Uterus (tissue), 4 donors: Measurements from ENCODE around the gene ZNF202. TPM values are rescaled to one million over a fixed set of nuclear protein-coding genes. Genes with fewer than 3 reads are reported as not detected.

Experiments
- DNase-seq, 2 donors: peaks; one replicate each; pipeline ENCODE4 v3.0.0-alpha.2; 2019 to 2020
- H3K27ac ChIP-seq, 2 donors: fragments of 200-600 bp; sonication (generic); 1 replicate in 1 of 2; 2 replicates in 1 of 2; pipeline ENCODE4 v1.5.1; 2016 to 2018
- H3K27me3 ChIP-seq, 2 donors: fragments of 200-600 bp; sonication (generic); one replicate each; pipeline ENCODE4 v1.5.1; 2018 to 2019; ENCODE audit warnings: control low read depth in 1 of 2
- H3K36me3 ChIP-seq, 2 donors: fragments of 200-600 bp; sonication (generic); one replicate each; pipeline ENCODE4 v1.5.1; 2019; ENCODE audit warnings: control low read depth in 1 of 2
- H3K4me1 ChIP-seq, 2 donors: fragments of 200-600 bp; sonication (generic); one replicate each; pipeline ENCODE4 v1.5.1; 2018 to 2019; ENCODE audit warnings: control low read depth in 1 of 2
- H3K4me3 ChIP-seq, 2 donors: fragments of 200-600 bp; sonication (generic); 1 replicate in 1 of 2; 2 replicates in 1 of 2; pipeline ENCODE4 v1.5.1; 2018 to 2019; ENCODE audit warnings: mild to moderate bottlenecking in 1 of 2
- H3K9me3 ChIP-seq, 2 donors: fragments of 200-600 bp; sonication (generic); one replicate each; pipeline ENCODE4 v1.5.1; 2019; ENCODE audit warnings: control low read depth in 1 of 2
- POLR2A ChIP-seq, 2 donors: fragments of 450-650 bp; IDR thresholded peaks; one replicate each; pipeline ENCODE4 v1.6.1; 2016; ENCODE audit warnings: antibody characterized with exemption in 2 of 2, mild to moderate bottlenecking in 1 of 2, moderate library complexity in 1 of 2
- intact Hi-C: fragments of 100-400 bp; cut with DNase I; formaldehyde crosslinking; loops from one replicate; pipeline ENCODE4 v1.15.1; 2023; ENCODE audit warnings: low total_unique reads
- total RNA-seq, 4 donors: library from RNA; depleted of rRNA in 3 of 4; stranded (reverse); fragments of >200 nt in 3 of 4; gene quantifications; one replicate each; pipeline versions ENCODE4 v1.1.0 to v1.2.4, GENCODE V29; 2014 to 2023
- TF ChIP-seq, protein P1 (sequence below), 4 experiments: fragments of 200-600 bp in 2 of 4; fragments of 450-650 bp in 2 of 4; sonication (generic) in 2 of 4; IDR thresholded peaks; one replicate each; pipeline ENCODE4 v1.5.1; 2016 to 2019; ENCODE audit warnings: antibody characterized with exemption in 4 of 4, mild to moderate bottlenecking in 2 of 4, moderate library complexity in 1 of 4
- donor health status: DM: yes; HTN: yes; CAD: no.

Gene ZNF202
- 10 to 100 TPM in 2 of 4 donors, 1 to 10 TPM in 1, under 1 TPM in 1; 0.77 to 23.3 (median 12.7) TPM for total RNA-seq

DNA sequence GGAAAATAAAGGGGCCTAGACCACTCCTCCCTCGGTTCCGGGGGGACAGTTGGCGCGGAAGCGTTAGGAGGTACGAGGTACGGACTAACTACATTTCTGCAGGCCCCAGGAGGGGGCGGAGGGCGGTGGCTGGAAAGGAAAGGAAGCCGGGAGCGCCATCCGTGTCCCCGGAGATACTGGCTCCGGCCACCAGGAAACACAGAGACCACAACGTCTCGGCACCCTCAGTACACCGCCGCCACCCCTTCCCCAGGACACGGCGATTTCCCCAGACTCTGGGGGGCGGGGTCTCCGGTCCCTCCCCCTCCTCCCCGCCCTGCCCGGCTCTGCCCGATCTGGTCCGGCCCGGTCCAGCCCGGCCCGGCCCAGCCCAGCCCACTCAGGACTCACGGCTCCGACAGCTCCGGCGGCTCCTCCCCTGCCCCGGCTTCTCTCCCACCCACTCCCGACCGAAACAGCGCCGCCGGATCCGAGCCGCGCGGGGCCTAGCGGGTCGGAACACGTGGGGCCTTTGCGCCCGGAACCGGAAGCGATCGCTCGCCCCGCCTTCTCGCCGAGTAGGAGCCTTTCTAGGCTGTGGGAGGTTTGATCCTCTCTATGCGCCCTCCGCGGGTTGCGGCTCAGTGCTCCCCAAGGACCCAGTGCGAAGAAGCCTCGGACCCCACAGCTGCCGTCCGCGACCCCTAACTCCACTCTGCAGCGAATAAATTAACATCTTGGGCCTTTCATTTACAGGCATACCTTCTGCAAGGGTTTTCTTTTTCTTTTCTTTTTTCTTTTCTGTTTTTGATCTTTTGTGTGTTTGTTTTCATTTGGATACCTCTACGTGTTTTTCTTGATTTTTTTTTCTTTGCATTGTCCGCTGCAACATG, at the start of gene ZNF202:
Gene ZNF202 (minus strand): TSS at position 502 of the 872 bp plus-strand sequence. CDS start 10,772 bp downstream, outside the sequence.
- peak; percentile 89 to 91 for DNase-seq
- H3K9me3 ChIP-seq: no peaks in the 10 kb centered on the region
- H3K4me3 ChIP-seq: peak within 1 kb of the TSS; percentile 84 to 89
- intact Hi-C loops: no loop called here
- H3K27me3 ChIP-seq: no peaks in the 10 kb centered on the region
- TF ChIP-seq POLR2A (IDR thresholded peaks at IDR 0.05): peak in 1 of 2 donors; percentile 56
- TF ChIP-seq, protein P1, sequence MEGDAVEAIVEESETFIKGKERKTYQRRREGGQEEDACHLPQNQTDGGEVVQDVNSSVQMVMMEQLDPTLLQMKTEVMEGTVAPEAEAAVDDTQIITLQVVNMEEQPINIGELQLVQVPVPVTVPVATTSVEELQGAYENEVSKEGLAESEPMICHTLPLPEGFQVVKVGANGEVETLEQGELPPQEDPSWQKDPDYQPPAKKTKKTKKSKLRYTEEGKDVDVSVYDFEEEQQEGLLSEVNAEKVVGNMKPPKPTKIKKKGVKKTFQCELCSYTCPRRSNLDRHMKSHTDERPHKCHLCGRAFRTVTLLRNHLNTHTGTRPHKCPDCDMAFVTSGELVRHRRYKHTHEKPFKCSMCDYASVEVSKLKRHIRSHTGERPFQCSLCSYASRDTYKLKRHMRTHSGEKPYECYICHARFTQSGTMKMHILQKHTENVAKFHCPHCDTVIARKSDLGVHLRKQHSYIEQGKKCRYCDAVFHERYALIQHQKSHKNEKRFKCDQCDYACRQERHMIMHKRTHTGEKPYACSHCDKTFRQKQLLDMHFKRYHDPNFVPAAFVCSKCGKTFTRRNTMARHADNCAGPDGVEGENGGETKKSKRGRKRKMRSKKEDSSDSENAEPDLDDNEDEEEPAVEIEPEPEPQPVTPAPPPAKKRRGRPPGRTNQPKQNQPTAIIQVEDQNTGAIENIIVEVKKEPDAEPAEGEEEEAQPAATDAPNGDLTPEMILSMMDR (IDR thresholded peaks at IDR 0.05): peak in 1 of 4 experiments; percentile 26
- peak within 1 kb of the TSS; percentile 68 to 82 for H3K27ac ChIP-seq
- no peaks in the 10 kb centered on the region for H3K36me3 ChIP-seq
- peaks cover 0 to 9% of the 10 kb centered on the region in 2 donors for H3K4me1 ChIP-seq

DNA sequence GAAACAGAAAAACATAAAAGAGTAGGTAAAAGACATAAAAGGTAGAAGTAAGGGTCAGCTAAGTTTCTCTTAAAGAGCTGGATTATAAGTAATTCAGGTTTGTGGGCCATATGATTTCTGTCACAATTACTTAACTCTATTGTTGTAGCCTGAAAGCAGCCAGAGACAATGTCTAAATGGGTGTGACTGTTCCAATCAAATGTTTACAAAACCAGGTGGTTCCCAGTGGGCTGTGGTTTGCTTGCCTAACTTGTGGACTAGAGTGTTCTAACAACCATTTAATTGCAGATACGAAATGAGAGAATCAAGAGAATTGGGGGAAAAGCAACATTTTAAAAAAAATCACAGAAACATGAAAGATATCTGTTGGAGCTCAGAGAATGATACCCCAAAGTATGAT, 42.1 kb upstream of the ZNF202 start:
- DNase-seq: no peak
- Histone ChIP-seq H3K4me1 (no peaks in the 10 kb centered on the region), H3K9me3 (no peaks in the 10 kb centered on the region), H3K36me3 (no peaks in the 10 kb centered on the region), H3K27ac (no peak overlapping the region), H3K4me3 (no peak overlapping the region), H3K27me3 (no peaks in the 10 kb centered on the region)
- intact Hi-C loops: no loop called here
- TF ChIP-seq, protein P1 (IDR thresholded peaks at IDR 0.05): no peak
- TF ChIP-seq POLR2A (IDR thresholded peaks at IDR 0.05): no peak

DNA sequence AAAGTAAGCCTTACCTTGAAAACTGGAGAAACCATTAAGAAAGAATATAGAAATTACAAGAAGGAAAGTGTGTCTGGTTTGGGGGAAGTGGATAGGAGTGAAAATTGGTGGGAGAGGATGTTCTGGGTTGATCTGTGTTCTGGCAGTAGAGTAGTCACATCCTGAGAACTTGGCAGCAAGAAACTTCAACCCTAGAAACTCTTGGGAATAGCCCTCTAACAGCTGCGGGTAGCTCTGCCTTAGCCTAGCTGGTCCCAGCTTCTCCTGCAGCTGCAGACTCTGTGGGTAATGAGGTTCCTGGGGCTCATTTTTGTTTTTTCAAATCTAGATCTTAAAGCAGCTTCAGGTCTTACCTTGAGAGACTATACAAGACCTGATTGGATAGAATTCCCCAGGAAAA, 37.1 kb upstream of the ZNF202 start:
- TF ChIP-seq, protein P1 (IDR thresholded peaks at IDR 0.05): no peak
- TF ChIP-seq POLR2A (IDR thresholded peaks at IDR 0.05): no peak
- no peak overlapping the region for H3K4me3 ChIP-seq
- H3K36me3 ChIP-seq: no peaks in the 10 kb centered on the region
- no peaks in the 10 kb centered on the region for H3K9me3 ChIP-seq
- no peak for DNase-seq
- H3K4me1 ChIP-seq: no peaks in the 10 kb centered on the region
- intact Hi-C loops: no loop called here
- H3K27me3 ChIP-seq: no peaks in the 10 kb centered on the region
- no peak overlapping the region for H3K27ac ChIP-seq

DNA sequence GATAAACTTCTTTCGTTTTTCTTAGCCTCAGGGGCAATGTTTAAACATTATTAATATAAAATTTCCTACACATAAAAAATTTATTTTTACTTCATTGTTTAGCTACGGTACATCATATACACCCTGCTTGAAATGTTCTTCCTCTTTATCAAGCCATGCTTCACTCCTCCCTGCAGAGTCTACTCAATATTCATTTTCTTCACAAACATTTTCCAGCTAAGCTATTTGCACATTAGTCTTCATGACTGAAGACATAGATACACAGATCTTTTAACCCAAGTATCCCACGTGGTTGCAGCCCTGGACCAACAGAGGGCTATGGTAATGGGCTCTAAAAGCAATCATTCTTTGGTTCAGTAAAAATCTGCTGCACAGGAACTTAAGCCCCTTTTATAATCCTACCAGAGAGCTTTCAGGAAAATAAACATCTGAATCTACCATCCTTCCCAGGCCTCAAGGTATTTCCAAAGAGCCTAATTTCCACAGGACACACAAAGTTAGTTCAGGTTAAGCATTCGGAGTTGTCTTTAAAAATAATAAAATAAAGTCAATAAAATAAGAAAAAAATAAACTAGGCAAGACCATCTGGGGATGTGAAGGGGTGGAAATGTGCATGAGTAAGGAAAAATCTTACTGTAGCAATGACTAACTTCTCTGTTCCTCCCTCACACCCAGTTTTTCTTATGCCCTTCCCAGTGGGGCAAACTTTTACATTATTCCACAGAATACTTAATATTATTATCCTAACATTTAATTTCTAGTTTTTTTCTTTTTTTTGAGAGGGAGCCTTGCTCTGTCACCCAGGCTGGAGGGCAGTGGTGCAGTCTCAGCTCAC, 34.5 kb upstream of the ZNF202 start:
- intact Hi-C loops: no loop called here
- Histone ChIP-seq H3K27ac (no peak overlapping the region), H3K36me3 (no peaks in the 10 kb centered on the region), H3K4me1 (no peaks in the 10 kb centered on the region), H3K4me3 (no peak overlapping the region), H3K9me3 (no peaks in the 10 kb centered on the region), H3K27me3 (no peaks in the 10 kb centered on the region)
- no peak for DNase-seq
- TF ChIP-seq POLR2A (IDR thresholded peaks at IDR 0.05): no peak
- TF ChIP-seq, protein P1 (IDR thresholded peaks at IDR 0.05): no peak
